22Rv1 (cell line): ENCODE data around the gene NAA16.

Experiments used
- H3K27ac ChIP-seq: fragments of 450-650 bp; 2 replicates; pipeline ENCODE4 v1.5.1; 2017
- CTCF ChIP-seq: fragments of 450-650 bp; IDR thresholded peaks from 2 replicates; pipeline ENCODE4 v1.5.1; 2017; ENCODE audit warnings: mild to moderate bottlenecking
- ZFX ChIP-seq: fragments of 450-650 bp; IDR thresholded peaks from 2 replicates; pipeline ENCODE4 v1.6.1; 2017; ENCODE audit warnings: antibody characterized with exemption, borderline replicate concordance

The NAA16 gene

GRCh38 chr13:41384749-41385503, 73.9 kb downstream of the NAA16 start:
- TF ChIP-seq CTCF (peak; percentile 75), ZFX (no peak)
- no peak overlapping the region for H3K27ac ChIP-seq

- TF ChIP-seq CTCF (no peak), ZFX (no peak)
- no peak overlapping the region for H3K27ac ChIP-seq
Measured at GRCh38 chr13:41386211-41386610, 75.1 kb downstream of the NAA16 start.

GRCh38 chr13:41387576-41387975, 76.5 kb downstream of the NAA16 start:
- H3K27ac ChIP-seq = no peak overlapping the region
- no peak for TF ChIP-seq CTCF
- no peak for TF ChIP-seq ZFX

- no peak for TF ChIP-seq CTCF
- TF ChIP-seq ZFX = no peak
- H3K27ac ChIP-seq = no peak overlapping the region
Measured at GRCh38 chr13:41388143-41388881, 77.2 kb downstream of the NAA16 start.

GRCh38 chr13:41389580-41389979, 78.5 kb downstream of the NAA16 start:
- no peak overlapping the region for H3K27ac ChIP-seq
- TF ChIP-seq ZFX (no peak), CTCF (no peak)

GRCh38 chr13:41394166-41394565, 83.1 kb downstream of the NAA16 start:
- no peak overlapping the region for H3K27ac ChIP-seq
- no peak for TF ChIP-seq ZFX
- no peak for TF ChIP-seq CTCF
